GM21529 (cell line): ENCODE measurements around the gene RRH.

Experiments used
- ATAC-seq: cut with Tn5 transposase; IDR thresholded peaks from one replicate; pipeline ENCODE4 v1.9.1; 2021; ENCODE audit not compliant: unreplicated experiment

RRH gene

GRCh38 chr4:109879636-109880314 is 52.0 kb downstream of the RRH start:
- ATAC-seq: no peak

GRCh38 chr4:109886303-109886702 is 58.5 kb downstream of the RRH start:
- no peak for ATAC-seq

- ATAC-seq: no peak
These were observed 59.3 kb downstream of the RRH start for GRCh38 chr4:109887071-109887470.

- no peak for ATAC-seq
These were observed 62.3 kb downstream of the RRH start for GRCh38 chr4:109890076-109890475.
